Neural cell (in vitro differentiated cells): Measurements from ENCODE around the gene HDGF. TPM values are rescaled to one million over a fixed set of nuclear protein-coding genes. Genes with fewer than 3 reads are reported as not detected.

Source experiments
- H2AFZ ChIP-seq: fragments of 200-600, 300-800 bp; sonication (generic), shearing (Covaris generic); 2 replicates; pipeline ENCODE4 v1.6.0; 2014; ENCODE audit warnings: low read depth, mild to moderate bottlenecking, antibody characterized with exemption, low read length, moderate library complexity
- H3F3A ChIP-seq: fragments of 200-600 bp; shearing (Covaris generic); 2 replicates; pipeline ENCODE4 v1.6.1; 2016; ENCODE audit warnings: mild to moderate bottlenecking, moderate library complexity, mixed read lengths, antibody characterized with exemption, low read length; ENCODE audit not compliant: insufficient read depth, poor library complexity, severe bottlenecking
- H3K27ac ChIP-seq: fragments of 200-600, 300-800 bp; sonication (generic), shearing (Covaris generic); 2 replicates; pipeline ENCODE4 v1.5.1; 2014; ENCODE audit warnings: mild to moderate bottlenecking, low read length, moderate library complexity
- H3K27me3 ChIP-seq: fragments of 300-800, 200-600 bp; sonication (generic), shearing (Covaris generic); 2 replicates; pipeline ENCODE4 v1.6.0; 2014; ENCODE audit warnings: mild to moderate bottlenecking, low read depth, low read length, moderate library complexity; ENCODE audit not compliant: insufficient read depth
- H3K36me3 ChIP-seq: fragments of 300-800, 200-600 bp; sonication (generic), shearing (Covaris generic); 2 replicates; pipeline ENCODE4 v1.5.1; 2014; ENCODE audit warnings: mild to moderate bottlenecking, antibody characterized with exemption, low read length, moderate library complexity; ENCODE audit not compliant: insufficient read depth
- H3K4me2 ChIP-seq: fragments of 300-800, 200-600 bp; sonication (generic), shearing (Covaris generic); 2 replicates; pipeline ENCODE4 v1.6.0; 2014; ENCODE audit warnings: mild to moderate bottlenecking, low read length
- H3K4me3 ChIP-seq: fragments of 300-800, 200-600 bp; sonication (generic), shearing (Covaris generic); 2 replicates; pipeline ENCODE4 v1.5.1; 2014; ENCODE audit warnings: mild to moderate bottlenecking, low read length, moderate library complexity
- H3K79me2 ChIP-seq: fragments of 200-600 bp; shearing (Covaris generic); replicated peaks from 2 replicates; pipeline ENCODE4 v1.6.0; 2014; ENCODE audit warnings: mild to moderate bottlenecking, low read length, moderate library complexity; ENCODE audit not compliant: insufficient read depth
- H3K9ac ChIP-seq: fragments of 300-800, 200-600 bp; sonication (generic), shearing (Covaris generic); 2 replicates; pipeline ENCODE4 v1.6.1; 2016; ENCODE audit warnings: mild to moderate bottlenecking, low read length, mixed read lengths
- H3K9me2 ChIP-seq: fragments of 200-600 bp; shearing (Covaris generic); 2 replicates; pipeline ENCODE4 v1.6.1; 2016; ENCODE audit warnings: mild to moderate bottlenecking, low read length, mixed read lengths; ENCODE audit not compliant: insufficient read depth
- H3K9me3 ChIP-seq: fragments of 200-600, 300-800 bp; sonication (generic), shearing (Covaris generic); 2 replicates; pipeline ENCODE4 v1.6.1; 2016; ENCODE audit warnings: mild to moderate bottlenecking, mixed run types, low read length, moderate library complexity, mixed read lengths
- H4K20me1 ChIP-seq: fragments of 200-600 bp; shearing (Covaris generic); 2 replicates; pipeline ENCODE4 v1.6.1; 2016; ENCODE audit warnings: mild to moderate bottlenecking, mixed run types; ENCODE audit not compliant: insufficient read depth
- CTCF ChIP-seq: fragments of 450-650 bp; IDR thresholded peaks from 2 replicates; pipeline ENCODE4 v1.5.1; 2014; ENCODE audit warnings: antibody characterized with exemption, mild to moderate bottlenecking, moderate library complexity; ENCODE audit not compliant: poor library complexity, severe bottlenecking
- EP300 ChIP-seq: fragments of 450-650 bp; conservative IDR thresholded peaks from 2 replicates; pipeline ENCODE4 v1.6.1; 2014; ENCODE audit warnings: antibody characterized with exemption, mild to moderate bottlenecking, moderate library complexity; ENCODE audit not compliant: poor library complexity, severe bottlenecking
- EZH2 ChIP-seq: fragments of 200-600, 300-800 bp; shearing (Covaris generic), sonication (generic); IDR thresholded peaks from 2 replicates; pipeline ENCODE4 v1.6.1; 2014; ENCODE audit warnings: antibody characterized with exemption, low read length, borderline replicate concordance, mild to moderate bottlenecking; ENCODE audit not compliant: insufficient read depth, poor library complexity, severe bottlenecking
- MXI1 ChIP-seq: fragments of 450-650 bp; conservative IDR thresholded peaks from 2 replicates; pipeline ENCODE4 v1.6.1; 2014; ENCODE audit warnings: antibody characterized with exemption, mild to moderate bottlenecking; ENCODE audit not compliant: poor library complexity, severe bottlenecking
- POLR2AphosphoS5 ChIP-seq: IDR thresholded peaks from 2 replicates; pipeline ENCODE4 v1.6.1; 2012
- RAD21 ChIP-seq: fragments of 450-650 bp; conservative IDR thresholded peaks from 2 replicates; pipeline ENCODE4 v1.6.1; 2014; ENCODE audit warnings: antibody characterized with exemption, mild to moderate bottlenecking, moderate library complexity
- SMC3 ChIP-seq: fragments of 450-650 bp; conservative IDR thresholded peaks from 2 replicates; pipeline ENCODE4 v1.6.1; 2014; ENCODE audit warnings: antibody characterized with exemption, mild to moderate bottlenecking, moderate library complexity; ENCODE audit not compliant: poor library complexity
- TAF1 ChIP-seq: IDR thresholded peaks from 2 replicates; pipeline ENCODE4 v1.6.1; 2012; ENCODE audit warnings: low read depth
- polyA plus RNA-seq: library from polyadenylated mRNA; depleted of rRNA; stranded (reverse); fragments of >200 nt; gene quantifications from 2 replicates; pipeline ENCODE4 v1.2.3, GENCODE V29; 2014
- TF ChIP-seq, protein P1 (sequence below): IDR thresholded peaks from 2 replicates; pipeline ENCODE4 v1.6.1; 2012; ENCODE audit warnings: borderline replicate concordance

Gene HDGF
- polyA plus RNA-seq, 1 donor from 2014 or later = 138 TPM

DNA sequence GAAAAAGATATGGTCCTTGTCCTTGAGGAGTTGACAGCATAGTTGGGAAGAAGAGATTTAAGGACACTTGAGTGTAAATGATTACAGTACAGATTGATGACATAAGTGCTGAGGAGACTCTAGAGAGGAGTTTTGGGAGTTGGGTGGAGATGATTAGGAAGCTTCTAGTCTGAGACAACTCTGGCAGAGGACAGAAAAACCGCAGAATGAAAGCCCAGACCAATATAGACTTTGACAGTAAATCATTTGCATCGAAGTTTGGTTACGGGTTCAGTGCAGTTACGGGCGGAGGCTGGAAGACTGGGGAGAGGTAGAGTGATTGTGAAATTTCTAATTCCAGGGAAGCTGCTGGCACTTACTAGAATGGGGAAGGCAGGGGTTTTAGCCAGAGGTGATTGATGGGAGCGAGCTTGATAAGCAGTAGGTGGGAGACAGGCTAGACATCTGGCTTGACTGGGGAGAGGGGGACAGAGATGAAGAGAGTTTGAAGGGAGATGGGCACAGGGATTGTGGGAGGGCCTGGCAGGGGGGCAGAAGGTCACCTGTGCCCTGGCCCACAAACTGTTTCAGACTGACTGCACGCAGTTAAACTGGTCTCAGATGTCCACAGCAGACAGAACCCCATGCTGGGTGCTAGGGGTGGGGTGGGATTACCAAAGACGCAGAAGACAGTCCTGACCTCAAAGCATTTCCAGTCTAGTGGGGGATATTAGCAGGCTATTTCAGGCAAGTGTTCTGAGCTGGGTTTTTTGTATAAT lies 45.0 kb upstream of the HDGF start:
- Histone ChIP-seq H3K4me2 (no peak overlapping the region), H3K4me3 (no peak overlapping the region), H3K9ac (no peak overlapping the region), H2AFZ (no peak overlapping the region), H3K79me2 (no peaks in the 10 kb centered on the region), H4K20me1 (no peaks in the 10 kb centered on the region), H3K27me3 (no peaks in the 10 kb centered on the region), H3K36me3 (peaks cover 7% of the 10 kb centered on the region), H3K9me3 (no peaks in the 10 kb centered on the region), H3K27ac (no peak overlapping the region), H3F3A (no peaks in the 10 kb centered on the region), H3K9me2 (no peaks in the 10 kb centered on the region)
- TF ChIP-seq EP300 (no peak), MXI1 (no peak), EZH2 (no peak), TAF1 (no peak), CTCF (no peak), SMC3 (no peak), POLR2AphosphoS5 (no peak), RAD21 (no peak)
- TF ChIP-seq, protein P1, sequence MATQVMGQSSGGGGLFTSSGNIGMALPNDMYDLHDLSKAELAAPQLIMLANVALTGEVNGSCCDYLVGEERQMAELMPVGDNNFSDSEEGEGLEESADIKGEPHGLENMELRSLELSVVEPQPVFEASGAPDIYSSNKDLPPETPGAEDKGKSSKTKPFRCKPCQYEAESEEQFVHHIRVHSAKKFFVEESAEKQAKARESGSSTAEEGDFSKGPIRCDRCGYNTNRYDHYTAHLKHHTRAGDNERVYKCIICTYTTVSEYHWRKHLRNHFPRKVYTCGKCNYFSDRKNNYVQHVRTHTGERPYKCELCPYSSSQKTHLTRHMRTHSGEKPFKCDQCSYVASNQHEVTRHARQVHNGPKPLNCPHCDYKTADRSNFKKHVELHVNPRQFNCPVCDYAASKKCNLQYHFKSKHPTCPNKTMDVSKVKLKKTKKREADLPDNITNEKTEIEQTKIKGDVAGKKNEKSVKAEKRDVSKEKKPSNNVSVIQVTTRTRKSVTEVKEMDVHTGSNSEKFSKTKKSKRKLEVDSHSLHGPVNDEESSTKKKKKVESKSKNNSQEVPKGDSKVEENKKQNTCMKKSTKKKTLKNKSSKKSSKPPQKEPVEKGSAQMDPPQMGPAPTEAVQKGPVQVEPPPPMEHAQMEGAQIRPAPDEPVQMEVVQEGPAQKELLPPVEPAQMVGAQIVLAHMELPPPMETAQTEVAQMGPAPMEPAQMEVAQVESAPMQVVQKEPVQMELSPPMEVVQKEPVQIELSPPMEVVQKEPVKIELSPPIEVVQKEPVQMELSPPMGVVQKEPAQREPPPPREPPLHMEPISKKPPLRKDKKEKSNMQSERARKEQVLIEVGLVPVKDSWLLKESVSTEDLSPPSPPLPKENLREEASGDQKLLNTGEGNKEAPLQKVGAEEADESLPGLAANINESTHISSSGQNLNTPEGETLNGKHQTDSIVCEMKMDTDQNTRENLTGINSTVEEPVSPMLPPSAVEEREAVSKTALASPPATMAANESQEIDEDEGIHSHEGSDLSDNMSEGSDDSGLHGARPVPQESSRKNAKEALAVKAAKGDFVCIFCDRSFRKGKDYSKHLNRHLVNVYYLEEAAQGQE = no peak

GRCh38 chr1:156795787-156796186 lies 44.3 kb upstream of the HDGF start:
- Histone ChIP-seq H2AFZ (no peak overlapping the region), H3F3A (no peaks in the 10 kb centered on the region), H4K20me1 (no peaks in the 10 kb centered on the region), H3K4me2 (no peak overlapping the region), H3K9me2 (no peaks in the 10 kb centered on the region), H3K4me3 (no peak overlapping the region), H3K9me3 (no peaks in the 10 kb centered on the region), H3K36me3 (peaks cover 3% of the 10 kb centered on the region), H3K79me2 (no peaks in the 10 kb centered on the region), H3K27ac (no peak overlapping the region), H3K9ac (no peak overlapping the region), H3K27me3 (no peaks in the 10 kb centered on the region)
- TF ChIP-seq RAD21 = no peak
- TF ChIP-seq, protein P1 = no peak
- no peak for TF ChIP-seq POLR2AphosphoS5
- TF ChIP-seq TAF1 = no peak
- TF ChIP-seq SMC3 = no peak
